GM18868 (cell line): ENCODE measurements around the gene POLR2H.

Experiments used
- ATAC-seq: cut with Tn5 transposase; IDR thresholded peaks from one replicate; pipeline ENCODE4 v1.9.1; 2021; ENCODE audit warnings: mild to moderate bottlenecking, moderate library complexity; ENCODE audit not compliant: unreplicated experiment

The POLR2H gene

GRCh38 chr3:184368586-184369183 lies 7.2 kb downstream of the POLR2H start:
- ATAC-seq, result no peak

DNA sequence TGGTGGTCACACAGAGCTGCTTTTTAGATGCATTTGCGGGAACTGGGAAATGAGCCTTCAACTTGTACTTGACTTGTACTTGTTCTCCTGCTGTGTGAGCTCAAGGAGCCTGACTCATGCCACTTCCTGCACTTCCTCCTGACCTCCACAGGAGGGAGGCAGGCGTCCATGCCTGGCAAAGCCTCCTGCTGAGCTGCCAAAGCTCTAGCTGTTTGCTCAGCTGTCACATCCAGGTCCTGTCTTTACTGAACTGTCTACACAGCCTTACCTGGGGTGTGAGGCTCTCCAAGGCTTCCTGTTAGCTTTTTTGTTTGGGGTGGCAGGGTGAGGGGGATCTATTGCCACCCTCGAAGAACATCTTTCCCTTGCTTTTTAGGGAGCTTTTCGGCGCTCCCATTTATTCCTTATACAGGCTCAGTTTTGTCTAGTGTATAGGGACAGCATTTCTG lies 10.1 kb downstream of the POLR2H start:
- no peak for ATAC-seq

- no peak for ATAC-seq
Measured at GRCh38 chr3:184372296-184372821, 10.8 kb downstream of the POLR2H start.

DNA sequence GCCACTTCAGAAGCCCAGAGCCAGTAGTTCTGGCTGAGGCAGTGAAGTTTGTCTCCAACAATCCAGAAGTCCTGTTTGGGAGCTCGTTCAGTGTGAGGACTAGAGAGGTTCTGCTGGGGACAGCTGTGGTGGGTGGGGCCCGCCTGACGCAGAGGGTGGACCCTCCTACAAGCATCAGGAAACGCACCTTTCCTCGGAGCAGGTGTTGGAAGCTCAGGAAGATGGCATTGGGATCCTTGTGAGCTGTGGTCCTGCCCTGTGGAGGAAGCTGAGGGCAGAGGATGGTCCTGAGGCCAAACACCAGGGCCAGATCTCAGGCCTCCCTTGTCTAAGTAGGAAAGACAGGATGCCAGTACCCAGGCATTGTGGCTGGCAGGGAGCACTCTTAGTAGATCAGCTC lies 11.4 kb downstream of the POLR2H start:
- no peak for ATAC-seq

DNA sequence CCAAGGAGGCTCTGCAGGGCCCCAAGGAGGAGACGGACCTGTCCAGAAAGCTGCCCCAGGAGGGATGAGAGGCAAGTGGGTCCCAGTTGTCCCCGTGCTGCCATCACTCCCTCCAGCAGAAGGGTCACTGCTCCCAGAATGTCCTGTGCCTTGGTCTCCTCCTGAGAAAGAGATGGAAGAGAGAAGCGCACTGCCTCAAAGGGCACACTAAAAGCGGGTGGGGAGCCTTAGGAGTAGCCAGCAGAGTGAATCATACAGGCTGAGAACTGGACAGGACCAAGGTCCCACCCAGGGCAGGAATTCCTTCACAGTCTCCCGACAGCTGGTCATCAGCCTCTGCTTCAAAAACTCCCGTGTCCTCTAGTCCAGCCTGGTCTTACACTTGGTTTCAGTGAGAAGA lies 11.9 kb downstream of the POLR2H start:
- no peak for ATAC-seq

DNA sequence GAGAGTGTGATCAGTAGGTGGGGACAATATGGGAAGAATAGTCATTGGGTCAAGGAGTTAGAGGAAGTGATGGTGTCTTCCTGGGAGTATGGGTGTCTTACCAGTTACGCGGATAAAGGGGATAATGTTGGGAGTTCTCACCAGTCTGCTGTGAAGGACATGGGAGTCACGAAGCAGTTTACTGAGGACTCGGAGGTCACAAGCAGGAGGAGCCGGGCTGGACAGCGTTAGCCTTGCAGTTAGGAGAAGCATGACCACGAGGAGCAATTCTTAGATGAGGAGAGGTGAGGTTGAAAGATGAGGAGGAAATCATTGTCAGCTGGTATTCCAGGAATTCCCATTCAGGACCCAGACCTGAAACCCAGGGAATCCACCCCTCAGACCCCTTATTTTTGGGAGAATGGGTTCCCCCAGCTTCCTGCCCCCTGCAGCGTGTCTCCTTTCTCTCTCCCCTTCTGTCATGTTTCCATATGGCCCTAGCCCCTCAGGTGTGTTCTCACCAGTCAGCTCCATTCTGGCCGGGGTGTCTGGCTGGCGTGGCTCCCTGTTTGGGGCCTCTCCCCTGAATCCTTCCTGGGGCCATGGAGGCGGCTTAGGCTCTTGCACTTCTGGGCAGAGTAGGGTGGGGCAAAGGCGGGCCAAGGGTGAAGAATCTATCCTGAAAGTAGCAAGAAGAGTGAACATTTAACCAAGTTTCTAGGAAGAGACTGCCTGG lies 14.4 kb downstream of the POLR2H start:
- ATAC-seq, result no peak

DNA sequence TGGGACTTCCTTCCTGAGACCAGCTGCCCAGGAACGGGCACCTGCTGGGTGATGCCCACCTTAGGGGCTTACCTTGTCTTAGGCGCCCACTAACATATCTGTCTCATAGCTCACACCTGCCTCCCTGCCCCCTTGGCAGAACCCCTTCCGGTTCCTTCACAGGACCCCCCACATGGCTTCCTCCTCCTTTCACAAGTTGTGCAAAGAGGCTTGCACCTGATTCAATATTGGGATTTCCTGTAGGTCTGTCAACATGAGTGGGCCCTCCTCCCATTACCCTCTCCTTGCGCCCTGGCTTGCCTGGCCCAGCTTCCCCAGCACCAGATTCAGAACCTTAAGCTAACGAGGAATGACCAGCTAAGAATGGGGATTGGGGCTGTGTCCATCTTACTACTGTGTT lies 15.9 kb downstream of the POLR2H start:
- ATAC-seq, result no peak

GRCh38 chr3:184377882-184378445 lies 16.5 kb downstream of the POLR2H start, which contains the start of gene THPO:
THPO (minus strand) TSS chr3:184378207; CDS start chr3:184376259, 1,948 bp downstream.
- ATAC-seq, result no peak

GRCh38 chr3:184378651-184379357 lies 17.3 kb downstream of the POLR2H start:
- no peak for ATAC-seq

DNA sequence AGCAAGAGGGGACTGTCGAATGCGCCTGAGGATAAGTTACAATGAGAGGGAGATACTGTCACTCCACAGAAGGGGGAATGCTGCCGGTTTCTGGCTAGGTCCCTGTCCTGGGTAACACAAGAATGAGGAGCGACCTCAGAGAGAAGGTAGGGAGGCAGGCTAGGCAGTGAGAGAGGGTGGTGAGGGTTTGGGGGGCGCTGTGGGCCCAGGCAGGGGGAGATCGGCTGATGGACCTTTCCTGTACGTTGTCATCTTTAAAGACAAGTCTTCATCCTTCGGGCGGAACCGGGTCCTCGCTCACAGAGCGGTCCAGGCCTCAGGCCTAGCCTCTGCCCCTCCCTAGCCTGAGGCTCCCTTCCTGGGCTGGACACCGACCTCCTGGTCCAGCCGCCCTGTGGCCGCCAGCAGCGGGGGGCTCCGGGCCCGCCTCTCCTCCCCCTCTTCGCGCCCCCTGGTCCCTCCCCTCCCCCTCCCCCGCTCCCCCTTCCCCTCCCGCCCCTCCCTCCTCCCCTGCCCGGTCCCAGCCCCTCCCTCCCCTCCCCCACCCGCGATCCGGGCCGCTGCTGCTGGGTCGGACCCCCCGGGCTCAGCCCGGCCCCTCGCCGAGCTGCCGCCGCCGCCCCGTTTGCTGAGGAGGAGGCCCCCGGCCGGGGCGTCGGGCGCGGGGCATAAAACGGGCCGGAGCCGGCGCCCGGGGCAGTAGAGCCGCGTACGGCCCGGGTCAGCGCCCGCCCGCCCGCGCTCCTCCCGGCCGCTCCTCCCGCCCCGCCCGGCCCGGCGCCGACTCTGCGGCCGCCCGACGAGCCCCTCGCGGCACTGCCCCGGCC lies 18.1 kb downstream of the POLR2H start, which contains the start of gene CHRD:
Gene CHRD, plus strand, starts transcription at position 697 of the 827 bp plus-strand sequence. CDS start 265 bp downstream, outside the sequence.
- ATAC-seq, result no peak

- no peak for ATAC-seq
Measured at GRCh38 chr3:184380185-184380626, 18.7 kb downstream of the POLR2H start.

DNA sequence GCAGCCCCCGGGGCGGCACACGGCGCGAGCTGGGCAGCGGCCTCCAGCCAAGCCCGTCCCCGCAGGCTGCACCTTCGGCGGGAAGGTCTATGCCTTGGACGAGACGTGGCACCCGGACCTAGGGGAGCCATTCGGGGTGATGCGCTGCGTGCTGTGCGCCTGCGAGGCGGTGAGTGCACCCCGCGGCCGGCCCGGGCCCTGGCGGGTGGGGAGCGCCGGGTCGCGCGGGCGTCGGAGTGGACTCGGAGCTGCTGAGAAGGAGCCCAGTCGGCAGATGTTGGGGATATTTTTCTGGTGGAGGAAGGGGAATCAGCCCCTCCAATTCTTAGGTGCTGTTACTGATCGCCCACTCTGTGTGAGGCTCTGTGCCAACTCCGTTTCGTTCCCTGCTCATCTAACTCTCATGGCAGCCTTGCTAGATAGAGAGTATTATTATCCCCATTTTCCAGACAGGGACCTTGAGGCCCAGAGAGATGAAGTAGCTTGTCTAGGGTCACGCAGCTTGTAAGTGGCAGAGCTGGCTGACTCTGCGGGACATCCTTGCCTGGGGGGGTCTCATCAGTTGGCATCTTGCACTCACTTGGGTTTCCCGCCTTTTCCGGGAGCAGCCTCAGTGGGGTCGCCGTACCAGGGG lies 19.2 kb downstream of the POLR2H start:
- ATAC-seq, result no peak

- ATAC-seq, result no peak
Measured at GRCh38 chr3:184381261-184382224, 20.0 kb downstream of the POLR2H start.

DNA sequence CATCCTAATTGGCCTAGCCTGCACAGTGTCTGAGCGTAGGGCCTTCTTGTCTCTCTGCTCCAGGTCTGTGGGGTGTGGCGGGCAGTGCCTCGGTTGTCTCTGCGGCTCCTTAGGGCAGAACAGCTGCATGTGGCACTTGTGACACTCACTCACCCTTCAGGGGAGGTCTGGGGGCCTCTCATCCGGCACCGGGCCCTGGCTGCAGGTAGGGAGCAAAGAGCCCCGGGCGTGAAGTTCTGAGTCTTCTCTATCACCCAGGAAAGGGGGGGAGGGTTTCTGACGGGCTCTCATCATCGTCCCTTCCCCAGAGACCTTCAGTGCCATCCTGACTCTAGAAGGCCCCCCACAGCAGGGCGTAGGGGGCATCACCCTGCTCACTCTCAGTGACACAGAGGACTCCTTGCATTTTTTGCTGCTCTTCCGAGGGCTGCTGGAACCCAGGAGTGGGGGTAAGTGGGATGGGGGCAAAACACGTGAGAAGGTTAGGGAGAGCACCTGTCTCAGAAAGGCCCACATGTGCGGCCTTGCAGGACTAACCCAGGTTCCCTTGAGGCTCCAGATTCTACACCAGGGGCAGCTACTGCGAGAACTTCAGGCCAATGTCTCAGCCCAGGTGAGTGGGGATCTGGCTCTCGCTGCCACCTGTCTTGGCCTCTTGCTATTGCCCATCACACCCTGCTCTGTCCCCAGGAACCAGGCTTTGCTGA lies 21.0 kb downstream of the POLR2H start:
- ATAC-seq, result no peak

- no peak for ATAC-seq
Measured at GRCh38 chr3:184383033-184383740, 21.7 kb downstream of the POLR2H start.

GRCh38 chr3:184384342-184384741 lies 22.8 kb downstream of the POLR2H start:
- ATAC-seq, result no peak

- ATAC-seq, result no peak
Measured at GRCh38 chr3:184384856-184385422, 23.4 kb downstream of the POLR2H start.
